Vagina (tissue), 2 donors: Measurements from ENCODE around the gene RBM33.

Source experiments
- POLR2A ChIP-seq, 2 donors: fragments of 450-650 bp; IDR thresholded peaks; one replicate each; pipeline ENCODE4 v1.6.1; 2017; ENCODE audit warnings: antibody characterized with exemption in 2 of 2, mild to moderate bottlenecking in 2 of 2, moderate library complexity in 2 of 2
- TF ChIP-seq, protein P1 (sequence below), 3 experiments: fragments of 450-650 bp in 2 of 3; fragments of 200-600 bp in 1 of 3; sonication (generic) in 1 of 3; IDR thresholded peaks; one replicate each; pipeline ENCODE4 v1.5.1; 2017 to 2019; ENCODE audit warnings: antibody characterized with exemption in 3 of 3, mild to moderate bottlenecking in 2 of 3, moderate library complexity in 2 of 3

DNA sequence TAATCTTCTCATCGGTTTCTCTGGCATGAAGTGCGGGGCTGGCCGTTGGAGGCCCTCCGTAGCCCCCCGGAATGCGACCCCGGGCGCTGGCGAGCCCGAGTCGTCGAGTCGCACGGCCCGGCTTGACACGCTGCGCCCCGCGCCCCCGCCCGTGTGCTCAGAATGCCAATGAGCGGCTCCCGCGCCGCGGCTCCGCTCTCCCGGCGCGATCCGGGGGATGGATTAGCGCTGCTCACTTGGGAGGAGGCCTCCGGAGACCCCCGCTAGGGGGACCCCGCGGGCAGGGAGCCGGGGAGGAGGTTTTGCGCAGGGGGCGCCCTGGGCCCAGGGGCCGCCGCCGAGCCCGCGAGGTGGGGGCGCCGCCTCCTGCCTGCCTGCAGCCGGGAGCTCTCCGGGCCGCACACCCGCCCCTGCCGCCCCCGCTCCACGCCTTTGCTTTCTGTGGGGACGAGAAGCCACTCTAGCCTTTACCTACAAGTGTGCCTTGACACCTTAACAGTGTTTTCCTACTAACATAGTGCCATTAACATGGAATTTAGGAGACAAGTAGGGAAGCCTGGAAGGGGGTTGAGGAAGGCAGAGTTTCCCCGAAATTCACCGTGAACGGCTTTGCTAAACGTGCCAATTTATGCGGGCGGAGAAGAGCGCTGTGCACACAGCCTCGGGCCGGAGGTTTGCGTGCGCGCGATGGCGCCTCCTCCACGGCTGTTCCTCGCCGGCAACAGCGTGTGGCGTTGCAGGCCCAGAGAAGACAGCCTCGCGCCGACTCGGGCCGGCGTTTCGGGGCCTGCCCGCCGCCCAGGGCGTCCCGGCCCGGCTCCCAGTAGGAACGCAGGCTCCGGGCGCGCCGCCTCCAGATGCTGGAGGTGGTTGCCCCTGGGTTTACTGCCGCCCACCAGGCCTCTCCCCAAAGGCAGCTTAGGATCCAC, 160.7 kb downstream of the RBM33 start:
- TF ChIP-seq, protein P1, sequence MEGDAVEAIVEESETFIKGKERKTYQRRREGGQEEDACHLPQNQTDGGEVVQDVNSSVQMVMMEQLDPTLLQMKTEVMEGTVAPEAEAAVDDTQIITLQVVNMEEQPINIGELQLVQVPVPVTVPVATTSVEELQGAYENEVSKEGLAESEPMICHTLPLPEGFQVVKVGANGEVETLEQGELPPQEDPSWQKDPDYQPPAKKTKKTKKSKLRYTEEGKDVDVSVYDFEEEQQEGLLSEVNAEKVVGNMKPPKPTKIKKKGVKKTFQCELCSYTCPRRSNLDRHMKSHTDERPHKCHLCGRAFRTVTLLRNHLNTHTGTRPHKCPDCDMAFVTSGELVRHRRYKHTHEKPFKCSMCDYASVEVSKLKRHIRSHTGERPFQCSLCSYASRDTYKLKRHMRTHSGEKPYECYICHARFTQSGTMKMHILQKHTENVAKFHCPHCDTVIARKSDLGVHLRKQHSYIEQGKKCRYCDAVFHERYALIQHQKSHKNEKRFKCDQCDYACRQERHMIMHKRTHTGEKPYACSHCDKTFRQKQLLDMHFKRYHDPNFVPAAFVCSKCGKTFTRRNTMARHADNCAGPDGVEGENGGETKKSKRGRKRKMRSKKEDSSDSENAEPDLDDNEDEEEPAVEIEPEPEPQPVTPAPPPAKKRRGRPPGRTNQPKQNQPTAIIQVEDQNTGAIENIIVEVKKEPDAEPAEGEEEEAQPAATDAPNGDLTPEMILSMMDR (IDR thresholded peaks at IDR 0.05) = no peak
- TF ChIP-seq POLR2A (IDR thresholded peaks at IDR 0.05) = no peak
